GM12892 (cell line): Measurements from ENCODE around the gene FBXL17.

ENCODE experiments used
- DNase-seq: peaks from one replicate; pipeline ENCODE4 v3.0.0; 2011; ENCODE audit not compliant: insufficient read length
- FAIRE-seq: peaks from 2 replicates; lab custom pipeline; 2011; peaks lifted over from hg19 to GRCh38; lab: Jason Lieb, UNC
- POLR2A ChIP-seq: IDR thresholded peaks from 2 replicates; pipeline ENCODE4 v1.6.1; 2011; ENCODE audit warnings: low read depth, low read length, control low read depth
- POLR2AphosphoS5 ChIP-seq: IDR thresholded peaks from 2 replicates; pipeline ENCODE4 v1.6.1; 2011; ENCODE audit warnings: low read depth, low read length, control low read depth
- TAF1 ChIP-seq: IDR thresholded peaks from 2 replicates; pipeline ENCODE4 v1.6.1; 2011; ENCODE audit warnings: low read depth, mild to moderate bottlenecking, control low read depth, low read length, borderline replicate concordance

The FBXL17 gene

GRCh38 chr5:108387758-108388157 is 5.9 kb upstream of the FBXL17 start:
- TF ChIP-seq POLR2A (no peak), TAF1 (no peak), POLR2AphosphoS5 (no peak)
- FAIRE-seq, result no peak
- no peak for DNase-seq

DNA sequence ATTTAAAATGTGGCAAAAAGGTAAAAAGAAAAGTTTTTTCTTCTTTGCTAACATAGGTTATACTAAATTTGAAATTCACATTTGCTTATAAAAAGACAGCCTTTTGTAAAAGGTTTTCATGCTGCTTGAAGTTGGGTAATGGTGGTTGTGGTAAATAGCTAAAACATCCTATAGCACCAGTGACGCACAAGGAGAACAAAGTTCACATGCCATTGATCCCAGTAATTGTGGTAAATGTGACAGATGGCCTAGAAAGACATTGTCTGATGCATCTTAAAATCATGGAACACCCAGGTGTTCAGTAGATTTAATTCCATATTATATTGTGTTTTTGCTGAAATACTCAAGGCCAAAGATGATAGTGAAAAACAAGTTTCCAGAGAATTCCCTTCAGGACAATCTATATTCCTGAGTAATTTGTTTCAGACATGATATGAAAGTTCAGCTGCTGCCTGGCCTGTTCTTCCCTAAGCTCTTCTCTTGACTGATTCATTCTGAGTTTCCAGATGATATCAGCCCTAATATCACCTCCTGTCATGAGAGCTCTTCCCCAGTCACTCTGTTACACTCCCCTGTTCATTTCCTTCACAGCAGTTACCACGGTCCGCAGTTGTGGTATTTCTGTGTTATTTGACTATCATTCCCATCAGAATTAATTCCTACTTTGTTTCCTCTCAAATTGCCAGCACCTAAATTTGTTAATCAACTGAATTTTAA is 4.6 kb upstream of the FBXL17 start:
- TF ChIP-seq POLR2AphosphoS5 (no peak), TAF1 (no peak), POLR2A (no peak)
- FAIRE-seq (no peak), DNase-seq (no peak)

GRCh38 chr5:108384741-108385140 is 2.8 kb upstream of the FBXL17 start:
- TF ChIP-seq TAF1 (no peak), POLR2AphosphoS5 (no peak), POLR2A (no peak)
- FAIRE-seq (peak; percentile 42), DNase-seq (no peak)

GRCh38 chr5:108382784-108383330 is 959 bp upstream of the FBXL17 start:
- TF ChIP-seq TAF1 (no peak), POLR2A (no peak), POLR2AphosphoS5 (no peak)
- FAIRE-seq (no peak), DNase-seq (no peak)

GRCh38 chr5:108381350-108381953 is 446 bp downstream of the FBXL17 start:
- TF ChIP-seq TAF1 (0 out of 2 replicates have a peak, but pooled peaks have one; percentile 23), POLR2A (no peak)
- FAIRE-seq (no peak), DNase-seq (peak; percentile 30)

DNA sequence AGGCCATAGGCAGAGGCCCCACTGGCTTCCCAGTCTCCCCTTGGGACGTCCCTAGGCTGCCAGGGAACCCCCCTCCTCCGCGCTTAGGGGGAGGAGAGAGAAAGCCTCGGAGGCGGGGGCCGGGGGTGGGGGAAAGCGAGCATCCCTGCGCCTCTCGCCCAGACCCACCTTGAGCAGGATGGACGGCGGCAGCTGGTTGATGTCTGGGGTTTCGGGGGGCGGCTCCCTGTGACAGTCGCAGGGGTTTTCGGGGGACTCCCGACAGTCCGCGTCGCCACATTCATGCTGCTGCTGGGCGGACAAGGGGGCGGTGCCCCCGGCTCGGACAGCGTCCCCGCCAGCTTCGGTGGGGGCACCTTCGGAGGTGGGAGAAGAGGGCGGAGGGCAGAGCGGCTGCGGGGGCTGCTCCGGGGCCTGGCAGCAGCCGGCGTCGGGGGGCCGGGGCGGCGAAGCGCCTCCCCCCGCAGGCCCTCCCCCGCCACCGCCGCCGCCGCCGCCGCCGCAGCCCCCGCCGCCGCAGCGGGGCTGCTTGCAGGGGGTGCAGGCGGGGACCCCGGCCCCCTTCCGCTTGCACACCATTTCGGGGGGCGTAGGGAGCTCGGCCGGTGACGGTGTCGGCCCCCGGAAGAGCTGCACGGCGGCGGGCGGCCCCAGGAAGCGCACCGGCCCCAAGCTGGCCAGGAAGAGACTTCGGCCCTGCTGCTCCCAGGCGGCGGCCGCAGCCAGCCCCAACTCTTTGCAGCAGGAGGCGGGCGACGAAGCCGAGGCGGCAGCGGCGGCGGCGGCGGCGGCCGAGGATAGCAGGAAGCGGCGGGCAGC is 1.2 kb downstream of the FBXL17 start:
- peak; percentile 48; the same call in 1 of the 2 replicates for TF ChIP-seq POLR2A
- TF ChIP-seq TAF1, result no peak
- TF ChIP-seq POLR2AphosphoS5, result 0 out of 2 replicates have a peak, but pooled peaks have one; percentile 33
- DNase-seq (peak; percentile 33), FAIRE-seq (peak; percentile 82)

GRCh38 chr5:108379722-108380530 is 2.0 kb downstream of the FBXL17 start:
- no peak for FAIRE-seq
- DNase-seq, result no peak
- TF ChIP-seq TAF1 (no peak), POLR2A (no peak), POLR2AphosphoS5 (no peak)

GRCh38 chr5:108375768-108376167 is 6.1 kb downstream of the FBXL17 start:
- FAIRE-seq, result no peak

GRCh38 chr5:108373426-108373825 is 8.5 kb downstream of the FBXL17 start:
- TF ChIP-seq POLR2A (no peak), TAF1 (no peak), POLR2AphosphoS5 (no peak)
- FAIRE-seq (no peak), DNase-seq (no peak)

More at GRCh38 chr5:108375768-108376167, 6.1 kb downstream of the FBXL17 start:
- TF ChIP-seq POLR2AphosphoS5, result no peak
- no peak for TF ChIP-seq TAF1
- no peak for TF ChIP-seq POLR2A
- no peak for DNase-seq

- DNase-seq (no peak), FAIRE-seq (no peak)
- TF ChIP-seq POLR2AphosphoS5 (no peak), POLR2A (no peak), TAF1 (no peak)
Measured at GRCh38 chr5:108372369-108372768, 9.5 kb downstream of the FBXL17 start.
